Prostate gland (tissue), 2 donors: ENCODE results near the gene THAP7. TPM values are rescaled to one million over a fixed set of nuclear protein-coding genes. Genes with fewer than 3 reads are reported as not detected.
A peak's percentile ranks its signal among the peaks of the same experiment; 100 is the strongest.

Experiments
- DNase-seq: peaks from one replicate; pipeline ENCODE4 v3.0.0-alpha.2; 2019; ENCODE audit warnings: low spot score
- H3K27ac ChIP-seq, 2 donors: fragments of 200-600 bp; sonication (generic); 2 replicates each; pipeline ENCODE4 v1.5.1; 2017 to 2019
- H3K27me3 ChIP-seq: fragments of 200-600 bp; sonication (generic); replicated peaks from 2 replicates; pipeline ENCODE4 v1.5.1; 2019; ENCODE audit not compliant: insufficient read depth
- H3K36me3 ChIP-seq, 2 donors: fragments of 200-600 bp; sonication (generic); 1 replicate in 1 of 2; 2 replicates in 1 of 2; pipeline versions ENCODE4 v1.5.1 to v1.8.1; 2017 to 2019
- H3K4me1 ChIP-seq: fragments of 200-600 bp; sonication (generic); replicated peaks from 2 replicates; pipeline ENCODE4 v1.5.1; 2019
- H3K4me3 ChIP-seq, 2 donors: fragments of 200-600 bp; sonication (generic); 2 replicates each; pipeline ENCODE4 v1.5.1; 2017 to 2019
- H3K9me3 ChIP-seq: fragments of 200-600 bp; sonication (generic); 2 replicates; pipeline ENCODE4 v1.5.1; 2017
- POLR2A ChIP-seq: fragments of 450-650 bp; IDR thresholded peaks from one replicate; pipeline ENCODE4 v1.6.1; 2016; ENCODE audit warnings: antibody characterized with exemption, mild to moderate bottlenecking
- POLR2AphosphoS5 ChIP-seq: sonication (generic); formaldehyde crosslinking; IDR thresholded peaks from one replicate; pipeline ENCODE4 v1.6.1; 2017; ENCODE audit warnings: antibody characterized with exemption
- WGBS: methylation state at CpG from one replicate; pipeline ENCODE4 v1.1.5; 2018; 5-methylcytosine and 5-hydroxymethylcytosine counted together
- intact Hi-C: fragments of 100-400 bp; cut with DNase I; formaldehyde crosslinking; loops from one replicate; pipeline ENCODE4 v1.14.2; 2022
- total RNA-seq, 2 donors: library from RNA; depleted of rRNA; stranded (reverse); fragments of >200 nt; gene quantifications; one replicate each; pipeline ENCODE4 v1.1.0, GENCODE V29; 2016
- TF ChIP-seq, protein P1 (sequence below), 4 experiments: fragments of 200-600 bp in 2 of 4; fragments of 450-650 bp in 2 of 4; sonication (generic) in 2 of 4; IDR thresholded peaks; 1 replicate in 3 of 4; 2 replicates in 1 of 4; pipeline ENCODE4 v1.5.1; 2016 to 2019; ENCODE audit warnings: antibody characterized with exemption in 4 of 4, mild to moderate bottlenecking in 2 of 4, moderate library complexity in 2 of 4

Gene THAP7
- total RNA-seq, 2 donors from 2014 or later: 77.7 to 83.1 TPM

DNA sequence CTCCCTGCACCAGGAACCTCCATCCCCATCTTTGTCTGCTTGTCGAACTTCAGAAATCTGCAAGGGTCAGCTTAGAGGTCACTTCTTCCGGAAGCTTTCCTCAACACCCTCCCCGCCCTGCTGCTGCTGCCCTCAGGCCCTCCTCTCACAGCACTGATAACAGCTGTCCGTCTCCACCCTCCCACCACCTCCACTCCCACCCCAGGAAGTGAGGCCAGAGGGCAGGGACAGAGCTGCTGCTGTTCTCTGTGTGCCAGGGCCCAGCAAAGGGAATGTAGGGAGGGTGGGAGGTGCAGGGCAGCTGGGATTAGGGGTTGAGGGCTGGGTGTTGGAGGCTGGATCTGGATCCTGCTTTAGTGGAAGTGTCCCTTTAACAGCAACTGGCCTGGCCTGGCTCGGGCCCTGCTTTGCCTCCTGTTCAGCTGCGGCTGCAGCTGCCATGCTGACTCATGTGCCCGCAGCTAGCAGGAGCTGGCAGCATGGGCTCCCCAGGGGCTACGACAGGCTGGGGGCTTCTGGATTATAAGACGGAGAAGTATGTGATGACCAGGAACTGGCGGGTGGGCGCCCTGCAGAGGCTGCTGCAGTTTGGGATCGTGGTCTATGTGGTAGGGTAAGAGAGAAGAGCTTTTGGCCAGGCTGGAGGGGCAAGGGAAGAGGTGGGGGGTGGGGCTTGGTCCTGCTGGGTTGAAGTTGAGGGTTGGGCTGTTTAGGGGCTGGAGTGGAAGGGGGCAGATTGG, 13.0 kb upstream of the THAP7 start, which contains the start of gene P2RX6:
P2RX6 (plus strand) TSS at position 440 of the 740 bp plus-strand sequence; CDS start at position 450, 10 bp downstream.
- H3K27ac ChIP-seq: peak within 1 kb of the TSS in 1 of 2 donors; percentile 39
- peak within 1 kb of the TSS; percentile 14 to 31 for H3K4me3 ChIP-seq
- H3K4me1 ChIP-seq: peaks cover 8% of the 10 kb centered on the region
- intact Hi-C loops: no loop called here
- TF ChIP-seq POLR2AphosphoS5 (no peak), POLR2A (no peak)
- TF ChIP-seq, protein P1, sequence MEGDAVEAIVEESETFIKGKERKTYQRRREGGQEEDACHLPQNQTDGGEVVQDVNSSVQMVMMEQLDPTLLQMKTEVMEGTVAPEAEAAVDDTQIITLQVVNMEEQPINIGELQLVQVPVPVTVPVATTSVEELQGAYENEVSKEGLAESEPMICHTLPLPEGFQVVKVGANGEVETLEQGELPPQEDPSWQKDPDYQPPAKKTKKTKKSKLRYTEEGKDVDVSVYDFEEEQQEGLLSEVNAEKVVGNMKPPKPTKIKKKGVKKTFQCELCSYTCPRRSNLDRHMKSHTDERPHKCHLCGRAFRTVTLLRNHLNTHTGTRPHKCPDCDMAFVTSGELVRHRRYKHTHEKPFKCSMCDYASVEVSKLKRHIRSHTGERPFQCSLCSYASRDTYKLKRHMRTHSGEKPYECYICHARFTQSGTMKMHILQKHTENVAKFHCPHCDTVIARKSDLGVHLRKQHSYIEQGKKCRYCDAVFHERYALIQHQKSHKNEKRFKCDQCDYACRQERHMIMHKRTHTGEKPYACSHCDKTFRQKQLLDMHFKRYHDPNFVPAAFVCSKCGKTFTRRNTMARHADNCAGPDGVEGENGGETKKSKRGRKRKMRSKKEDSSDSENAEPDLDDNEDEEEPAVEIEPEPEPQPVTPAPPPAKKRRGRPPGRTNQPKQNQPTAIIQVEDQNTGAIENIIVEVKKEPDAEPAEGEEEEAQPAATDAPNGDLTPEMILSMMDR (IDR thresholded peaks at IDR 0.05): no peak
- WGBS: 39% methylated on average over 12 of the region's 12 CpGs
- no peaks in the 10 kb centered on the region for H3K9me3 ChIP-seq
- DNase-seq: no peak
- H3K36me3 ChIP-seq: no peaks in the 10 kb centered on the region
- H3K27me3 ChIP-seq: no peaks in the 10 kb centered on the region

GRCh38 chr22:21014202-21014725, 12.3 kb upstream of the THAP7 start:
- no peaks in the 10 kb centered on the region for H3K9me3 ChIP-seq

GRCh38 chr22:21013657-21014201, 11.8 kb upstream of the THAP7 start:
- 8% methylated on average over 24 of the region's 24 CpGs for WGBS
- TF ChIP-seq, protein P1 (IDR thresholded peaks at IDR 0.05): no peak
- no peak for TF ChIP-seq POLR2AphosphoS5
- no peak for TF ChIP-seq POLR2A
- intact Hi-C loops: no loop called here
- DNase-seq: no peak
- Histone ChIP-seq H3K27me3 (no peaks in the 10 kb centered on the region), H3K4me3 (peak overlapping the region; percentile 14 to 31), H3K27ac (peak overlapping the region in 1 of 2 donors; percentile 39), H3K9me3 (no peaks in the 10 kb centered on the region), H3K36me3 (no peaks in the 10 kb centered on the region), H3K4me1 (peaks cover 8% of the 10 kb centered on the region)

More at GRCh38 chr22:21014202-21014725, 12.3 kb upstream of the THAP7 start:
- Histone ChIP-seq H3K4me1 (peaks cover 8% of the 10 kb centered on the region), H3K4me3 (peak overlapping the region; percentile 14 to 31), H3K36me3 (no peaks in the 10 kb centered on the region), H3K27me3 (no peaks in the 10 kb centered on the region), H3K27ac (peak overlapping the region in 1 of 2 donors; percentile 39)
- intact Hi-C loops: no loop called here
- WGBS: 1% methylated on average over 33 of the region's 40 CpGs
- TF ChIP-seq, protein P1 (IDR thresholded peaks at IDR 0.05): no peak
- TF ChIP-seq POLR2AphosphoS5: peak; percentile 39
- no peak for TF ChIP-seq POLR2A
- peak; percentile 64 for DNase-seq

DNA sequence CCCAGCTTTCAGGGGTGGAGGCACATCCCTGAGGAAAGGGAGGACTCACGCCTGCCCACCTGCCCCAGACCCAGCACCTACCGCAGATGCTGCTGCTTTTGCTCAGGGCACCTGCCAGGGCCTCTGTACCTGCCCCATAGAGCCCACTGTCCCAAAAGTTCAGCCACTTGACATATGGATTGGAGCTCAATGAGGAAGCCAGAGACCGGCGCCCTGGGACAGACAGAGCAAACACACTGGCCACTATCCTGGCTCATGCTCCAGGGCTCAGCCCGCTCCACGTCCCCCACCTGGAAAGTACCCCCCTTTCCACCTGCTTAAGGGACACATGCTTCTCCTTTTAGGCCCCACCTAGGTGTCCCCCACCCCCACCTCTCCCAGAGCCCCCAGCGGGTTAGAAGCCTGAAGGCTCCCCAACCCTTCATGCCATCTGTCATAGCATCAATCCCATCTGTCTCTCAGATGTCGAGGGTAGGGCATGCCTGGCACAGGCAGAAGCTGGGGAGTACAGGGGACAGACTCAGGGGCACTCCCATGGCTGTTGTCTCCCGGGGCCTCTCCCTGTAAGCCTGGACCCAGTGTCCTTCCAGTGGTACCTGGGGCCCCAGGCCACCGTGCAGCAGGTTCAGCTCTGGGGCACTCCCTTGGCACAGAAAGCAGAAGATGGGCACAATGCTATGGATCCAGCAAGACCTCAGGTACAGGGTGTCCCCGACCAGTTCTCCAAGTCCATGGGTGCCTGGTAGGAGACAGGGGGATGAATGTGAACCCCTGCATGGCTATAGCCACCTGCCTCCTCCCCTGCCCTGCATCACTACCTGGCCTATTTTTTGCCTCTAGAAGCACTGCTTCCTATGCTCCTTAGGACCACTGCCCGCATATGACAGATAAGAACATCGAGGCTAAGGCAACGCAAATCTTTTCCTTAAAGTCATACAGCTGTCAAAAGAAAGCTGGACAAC, 10.8 kb upstream of the THAP7 start:
- intact Hi-C loops: no loop called here
- H3K4me1 ChIP-seq: peaks cover 8% of the 10 kb centered on the region
- H3K27ac ChIP-seq: no peak overlapping the region
- TF ChIP-seq POLR2A (no peak), POLR2AphosphoS5 (no peak)
- TF ChIP-seq, protein P1 (IDR thresholded peaks at IDR 0.05): no peak
- H3K4me3 ChIP-seq: no peak overlapping the region
- H3K9me3 ChIP-seq: no peaks in the 10 kb centered on the region
- DNase-seq: no peak
- WGBS: 81% methylated on average over 14 of the region's 14 CpGs
- no peaks in the 10 kb centered on the region for H3K36me3 ChIP-seq
- H3K27me3 ChIP-seq: no peaks in the 10 kb centered on the region
